NCI-H2029 (cell line): ENCODE measurements around the gene NOL9.
"Not testable (repeated sequence)": the region's sequence is repeated elsewhere in the genome, so short reads cannot be mapped to it uniquely, and the experiment has no call there.

Experiments
- DNase-seq: peaks from one replicate; lab custom pipeline; 2025; lab: John Stamatoyannopoulos, UW

NOL9 gene

DNA sequence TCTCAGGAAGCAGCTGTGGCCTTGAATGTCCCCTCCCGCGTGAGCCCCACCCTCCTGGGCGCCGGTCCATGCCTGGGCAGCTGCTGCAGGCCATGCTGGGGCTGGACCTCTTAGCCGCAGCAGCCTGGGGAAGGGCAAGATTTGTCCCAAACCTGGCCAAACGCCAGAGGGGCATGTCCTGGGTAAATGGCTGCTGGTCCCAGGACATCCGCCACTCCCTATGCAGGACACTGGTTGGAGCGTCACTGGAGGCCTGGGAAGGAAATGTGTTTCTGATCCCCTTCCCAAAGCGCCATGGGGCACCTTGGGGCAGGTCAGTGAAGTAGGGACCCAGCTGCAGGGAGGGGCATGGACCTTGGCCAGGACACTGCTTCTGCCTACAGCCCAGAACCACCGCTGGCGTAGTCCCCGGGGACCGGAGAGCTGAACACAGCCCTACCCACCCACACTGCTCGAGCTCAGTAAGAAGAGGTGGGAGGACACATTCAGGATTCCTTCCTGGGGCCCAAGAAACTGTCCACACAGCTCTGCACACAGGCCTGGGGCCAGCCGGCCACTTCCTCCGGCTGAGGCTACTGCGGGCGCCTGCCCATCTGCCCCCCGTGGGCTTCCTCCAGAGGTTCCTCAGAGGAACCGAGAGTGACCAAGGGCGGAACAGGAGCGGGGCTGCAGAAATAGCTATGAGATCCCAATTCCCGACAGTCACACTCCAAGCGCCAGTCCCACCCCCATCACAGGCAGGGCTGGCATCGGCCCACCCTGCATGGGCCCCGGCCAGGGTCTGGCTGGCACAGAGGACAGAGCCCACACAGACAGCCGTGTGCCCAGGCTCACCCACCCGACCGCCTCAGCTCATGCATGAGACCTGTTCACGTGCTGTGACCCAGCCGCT is 52.1 kb downstream of the NOL9 start:
- no peak for DNase-seq

DNA sequence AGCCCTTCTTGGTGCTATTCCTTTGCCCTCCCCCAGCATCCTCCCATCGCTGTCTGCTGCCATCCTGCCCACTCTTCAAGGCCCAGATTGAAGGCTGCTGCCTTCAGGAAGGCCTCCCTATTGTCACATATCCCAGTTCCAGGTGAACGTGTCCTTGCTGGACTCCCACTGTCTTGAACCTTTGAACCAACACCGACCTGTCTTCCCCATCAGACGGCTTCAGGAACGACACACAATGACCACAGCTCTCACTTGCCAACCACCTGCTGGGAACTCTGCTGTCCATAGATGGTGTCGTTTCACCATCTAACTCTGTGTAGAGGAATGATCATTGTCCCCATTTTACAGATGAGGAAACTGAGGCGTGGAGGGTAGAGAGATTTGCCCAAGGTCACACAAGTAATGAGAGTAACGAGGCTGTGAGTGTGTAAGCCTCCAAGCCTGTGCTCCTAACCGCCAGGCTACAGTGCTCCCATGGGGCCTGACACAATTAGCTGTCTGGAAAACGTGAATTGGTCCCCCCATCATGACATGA is 53.0 kb downstream of the NOL9 start:
- DNase-seq: no peak

DNA sequence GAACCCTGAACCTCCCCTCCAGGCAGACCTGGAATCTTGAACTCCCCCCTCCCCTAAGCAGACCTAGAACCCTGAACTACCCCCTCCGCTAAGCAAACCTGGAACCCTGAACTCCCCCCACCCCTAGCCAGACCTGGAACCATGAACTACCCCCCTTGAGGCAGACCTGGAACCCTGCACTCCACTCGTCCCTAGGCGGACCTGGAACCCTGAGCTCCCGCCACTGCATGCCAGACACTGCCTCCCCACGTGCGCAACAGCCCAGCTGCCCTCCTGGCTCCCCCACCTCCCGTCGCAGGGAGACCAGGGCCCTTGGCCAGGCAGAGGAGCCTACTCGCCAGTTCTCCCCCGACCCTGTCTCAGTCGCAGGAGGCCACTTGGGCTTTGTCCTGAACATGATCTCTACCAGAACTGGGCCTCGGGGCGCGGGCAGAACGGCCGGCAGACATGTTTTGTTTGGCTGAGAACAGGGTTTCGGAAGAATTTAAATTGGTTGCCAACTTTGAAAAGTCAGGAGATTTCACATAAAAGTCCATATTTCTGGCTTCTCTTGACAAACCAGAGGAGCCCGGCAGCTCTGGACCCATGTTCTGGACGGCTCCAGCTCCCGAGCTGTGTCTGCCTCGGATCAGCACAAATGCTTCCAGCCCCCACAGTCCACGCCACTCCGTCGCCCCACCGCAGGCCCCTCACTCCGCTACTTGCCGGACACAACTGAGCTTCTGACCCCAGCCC is 53.6 kb downstream of the NOL9 start:
- no peak for DNase-seq

DNA sequence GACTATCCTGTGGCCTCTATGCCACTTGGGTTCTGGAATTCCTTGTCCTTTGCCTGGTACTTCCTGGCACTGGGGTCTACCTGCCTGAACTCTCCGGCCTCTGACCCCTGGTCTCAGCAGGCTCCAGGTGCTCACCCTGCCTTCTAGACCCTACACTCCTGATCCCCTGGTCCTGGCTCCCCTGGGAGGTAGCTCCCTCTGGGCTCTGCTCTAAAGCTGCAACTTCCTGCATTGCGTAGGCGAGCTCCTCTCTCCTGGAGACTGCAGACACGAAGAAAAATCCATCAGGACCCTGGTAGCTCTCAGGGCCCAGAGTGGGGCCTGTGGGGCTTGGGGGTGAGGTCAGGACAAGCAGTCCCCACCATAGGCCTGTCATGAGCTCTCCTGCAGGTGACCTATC is 55.0 kb downstream of the NOL9 start:
- no peak for DNase-seq

DNA sequence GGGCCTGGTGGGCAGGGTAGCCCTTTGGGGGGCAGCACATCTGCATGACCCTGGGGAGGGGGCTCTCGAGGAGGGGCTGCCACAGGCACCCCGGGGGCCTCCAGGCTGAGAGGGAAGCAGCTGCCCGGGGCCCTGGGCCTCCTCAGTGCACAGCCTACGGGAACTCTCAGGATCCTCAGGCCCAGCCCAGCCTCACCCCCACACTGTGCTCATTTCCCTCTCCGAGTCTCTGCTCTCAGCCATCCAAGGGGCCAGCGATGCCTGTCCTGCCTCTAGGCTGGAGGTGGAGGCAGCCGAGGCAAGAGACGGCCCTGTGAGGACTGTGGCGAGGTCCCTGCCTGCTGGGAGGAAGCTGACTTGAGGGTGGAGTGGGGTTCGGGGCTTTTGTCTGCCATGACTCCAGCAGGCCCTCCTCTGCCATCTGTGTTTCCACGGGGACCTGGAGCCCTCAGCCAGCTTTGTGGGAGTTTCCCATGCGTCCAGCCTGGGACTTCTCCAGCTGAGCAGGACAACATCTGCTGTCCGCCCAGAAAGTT is 55.7 kb downstream of the NOL9 start:
- DNase-seq: no peak

DNA sequence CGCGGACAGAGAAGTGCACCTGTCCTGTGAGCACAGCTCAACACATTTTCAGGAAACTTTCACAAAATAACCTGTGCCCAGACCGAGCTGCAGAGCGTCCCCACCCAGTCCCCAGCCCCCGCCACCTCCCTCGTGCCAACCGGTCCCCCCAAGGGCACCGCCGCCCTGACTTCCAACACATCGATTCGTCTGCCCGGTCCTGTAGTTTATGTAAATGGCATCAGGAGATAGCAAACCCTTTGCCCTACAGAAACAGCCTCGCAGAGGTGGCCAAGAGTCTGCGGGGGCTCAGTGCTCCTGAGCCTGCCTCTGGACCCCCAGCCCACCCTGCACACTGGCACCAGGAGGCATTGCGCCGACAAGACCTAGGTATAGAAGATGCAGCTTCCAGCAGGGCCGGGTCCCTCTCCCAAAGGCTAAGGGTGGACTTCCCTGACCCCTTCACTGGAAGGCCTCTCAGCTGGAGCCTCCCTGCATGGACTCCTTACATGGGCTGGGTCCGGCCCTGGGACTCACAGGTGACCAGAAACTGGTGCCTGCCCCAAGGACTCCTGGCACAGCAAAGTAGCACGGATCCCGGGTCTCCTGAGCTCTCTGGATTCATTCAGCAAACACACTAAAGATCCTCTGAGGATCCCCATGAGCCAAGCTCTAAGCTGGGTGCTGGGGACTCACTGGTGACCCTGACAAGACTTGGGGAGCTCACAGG is 56.3 kb downstream of the NOL9 start:
- DNase-seq: no peak

DNA sequence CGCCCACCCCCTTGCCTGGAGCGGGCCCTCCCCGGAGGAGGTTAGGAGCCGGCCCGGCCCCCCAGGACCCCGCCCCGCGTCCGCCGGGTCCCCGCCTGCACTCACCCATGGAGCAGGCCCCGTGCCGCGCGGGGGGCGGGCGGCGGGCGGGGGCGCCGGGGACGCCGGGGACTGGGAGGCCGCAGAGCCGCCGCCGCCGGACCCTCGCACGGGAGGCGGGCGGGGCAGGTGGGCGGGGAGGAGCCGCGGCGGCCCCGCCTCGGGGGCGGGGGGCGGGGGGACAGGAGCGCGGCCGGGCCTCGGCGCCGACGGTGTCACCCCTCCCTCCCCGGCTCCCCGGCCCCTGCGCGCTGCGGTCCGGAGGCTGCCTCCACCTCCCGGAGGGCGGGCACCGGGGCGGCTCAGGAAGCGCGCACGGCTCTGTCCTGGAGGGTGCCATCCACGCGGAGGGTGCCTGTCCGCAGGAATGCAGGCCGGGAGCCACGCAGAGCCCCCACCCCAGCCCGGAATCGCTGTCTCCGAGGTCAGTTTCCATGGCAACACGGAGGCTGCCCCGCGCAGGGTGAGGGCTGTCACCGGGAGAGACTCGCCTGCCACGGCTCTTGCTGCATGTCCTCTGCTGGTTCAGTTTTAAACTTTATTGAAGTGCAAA is 57.0 kb downstream of the NOL9 start:
- DNase-seq: no peak

DNA sequence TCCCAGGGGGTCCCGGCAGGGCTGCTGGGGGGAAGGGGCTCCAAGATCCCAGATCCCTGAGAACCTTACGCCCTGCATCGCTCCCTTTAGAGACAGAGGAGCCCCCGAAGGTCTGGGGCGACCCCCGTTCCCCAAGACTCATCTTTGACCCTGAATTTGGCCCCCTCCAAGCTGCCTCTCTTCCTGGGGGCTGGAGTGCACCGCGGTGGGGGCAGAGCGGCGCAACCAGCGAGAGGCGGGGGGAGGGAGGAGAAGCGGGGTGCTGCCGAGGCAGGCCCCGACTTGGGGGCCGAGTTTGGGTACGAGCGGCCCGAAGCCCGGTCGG is 57.5 kb downstream of the NOL9 start:
- DNase-seq: no peak

- no peak for DNase-seq
Observed at GRCh38 chr1:6496365-6496721, 58.0 kb downstream of the NOL9 start.

- DNase-seq: no peak
Observed at GRCh38 chr1:6495540-6496364, 58.6 kb downstream of the NOL9 start.

- no peak for DNase-seq
Observed at GRCh38 chr1:6495041-6495441, 59.3 kb downstream of the NOL9 start.

GRCh38 chr1:6494627-6495026 is 59.7 kb downstream of the NOL9 start:
- DNase-seq: no peak

DNA sequence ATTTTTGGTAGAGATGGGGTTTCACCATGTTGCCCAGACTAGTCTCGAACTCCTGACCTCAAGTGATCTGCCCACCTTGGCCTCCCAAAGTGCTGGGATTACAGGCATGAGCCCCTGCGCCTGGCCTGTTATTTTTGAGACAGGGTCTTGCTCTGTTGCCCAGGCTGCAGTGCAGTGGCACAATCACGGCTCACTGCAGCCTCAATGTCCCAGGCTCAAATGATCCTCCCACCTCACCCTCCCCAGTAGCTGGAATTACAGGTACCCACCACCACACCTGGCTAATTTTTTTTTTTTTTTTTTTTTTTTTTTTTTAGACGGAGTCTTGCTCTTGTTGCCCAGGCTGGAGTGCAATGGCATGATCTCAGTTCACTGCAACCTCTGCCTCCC is 60.5 kb downstream of the NOL9 start:
- not testable (repeated sequence) for DNase-seq

DNA sequence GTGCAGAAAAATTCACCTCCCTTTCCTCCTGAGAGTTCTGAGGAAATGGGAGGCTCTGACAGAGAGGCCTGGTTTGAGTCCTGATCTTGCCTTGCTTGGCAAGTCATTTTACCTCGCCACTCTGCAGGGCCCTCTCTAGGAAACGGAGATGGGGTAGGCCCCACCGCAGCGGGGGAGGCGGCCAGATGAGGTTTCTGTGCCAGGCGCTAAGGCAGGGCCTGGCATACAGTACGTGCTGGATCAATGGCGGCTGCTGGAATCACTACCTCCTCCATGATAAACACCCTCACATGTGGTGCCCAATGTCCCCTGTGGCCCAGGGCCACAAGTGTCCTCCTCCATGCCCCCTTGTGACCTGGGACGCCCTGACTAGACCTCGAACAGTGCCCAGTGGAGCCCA is 62.3 kb downstream of the NOL9 start:
- DNase-seq: no peak

GRCh38 chr1:6491480-6491962 is 62.8 kb downstream of the NOL9 start, which contains the start of gene PLEKHG5:
Gene PLEKHG5, minus strand, starts transcription at chr1:6491667. Its CDS starts 14,096 bp downstream, at chr1:6477571.
- no peak for DNase-seq

- DNase-seq: no peak
Observed at GRCh38 chr1:6491081-6491449, 63.2 kb downstream of the NOL9 start.

- DNase-seq: no peak
Observed at GRCh38 chr1:6490181-6491080, 63.9 kb downstream of the NOL9 start.

DNA sequence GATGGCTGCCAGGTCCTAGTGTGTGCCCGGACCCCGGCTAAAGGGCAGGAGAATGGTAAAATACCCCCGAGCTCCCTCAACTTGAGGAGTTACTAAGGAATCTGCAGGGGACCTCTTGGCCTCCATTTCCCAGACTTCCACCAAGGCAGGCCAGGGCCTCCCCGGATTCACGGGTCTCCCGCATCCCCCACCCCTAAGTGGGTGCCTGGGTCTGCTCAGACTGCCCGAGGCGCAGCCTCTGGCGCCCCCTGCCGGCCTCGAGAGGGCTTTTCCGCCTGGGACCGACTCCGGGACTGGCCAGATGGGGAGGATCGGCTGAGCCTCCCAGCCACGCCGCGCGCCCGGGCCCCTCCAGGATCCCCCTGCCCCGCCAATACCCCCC is 64.5 kb downstream of the NOL9 start:
- peak; percentile 45 for DNase-seq

DNA sequence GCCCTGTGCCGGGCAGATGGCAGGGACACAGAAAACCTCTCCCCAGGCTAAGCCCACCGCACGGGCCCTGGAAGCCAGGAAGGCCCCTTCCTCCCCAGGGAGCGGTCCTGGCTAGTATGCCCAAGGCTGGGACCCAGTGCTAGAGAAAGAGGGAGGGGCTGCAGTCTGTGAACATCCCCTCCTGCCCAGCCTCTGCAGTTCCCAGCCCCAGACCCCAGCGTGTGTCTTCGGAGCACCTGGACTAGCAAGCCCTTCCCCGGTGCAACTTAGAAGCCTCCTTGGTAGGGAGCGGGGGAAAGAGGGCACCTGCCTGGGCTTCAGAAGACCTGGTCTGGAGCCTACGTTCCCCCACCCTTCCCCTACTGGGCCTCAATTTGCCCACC is 64.9 kb downstream of the NOL9 start:
- DNase-seq: no peak
